Liver (tissue), 2 donors: ENCODE data around the gene CATSPERE.

ENCODE experiments used
- MAX ChIP-seq: IDR thresholded peaks from 2 replicates; pipeline ENCODE4 v1.6.1; 2016; ENCODE audit warnings: antibody characterized with exemption
- REST ChIP-seq: IDR thresholded peaks from 2 replicates; pipeline ENCODE4 v1.6.1; 2016; ENCODE audit warnings: antibody characterized with exemption, mild to moderate bottlenecking
- ZBTB33 ChIP-seq: IDR thresholded peaks from 2 replicates; pipeline ENCODE4 v1.6.1; 2016; ENCODE audit warnings: antibody characterized with exemption
- TF ChIP-seq, protein P1 (sequence below): fragments of 150-350 bp; IDR thresholded peaks from 2 replicates; pipeline ENCODE4 v1.5.1; 2017; ENCODE audit warnings: improper control_type of control experiment, low read depth, low read length; ENCODE audit not compliant: missing input control
- donor health status: healthy.

DNA sequence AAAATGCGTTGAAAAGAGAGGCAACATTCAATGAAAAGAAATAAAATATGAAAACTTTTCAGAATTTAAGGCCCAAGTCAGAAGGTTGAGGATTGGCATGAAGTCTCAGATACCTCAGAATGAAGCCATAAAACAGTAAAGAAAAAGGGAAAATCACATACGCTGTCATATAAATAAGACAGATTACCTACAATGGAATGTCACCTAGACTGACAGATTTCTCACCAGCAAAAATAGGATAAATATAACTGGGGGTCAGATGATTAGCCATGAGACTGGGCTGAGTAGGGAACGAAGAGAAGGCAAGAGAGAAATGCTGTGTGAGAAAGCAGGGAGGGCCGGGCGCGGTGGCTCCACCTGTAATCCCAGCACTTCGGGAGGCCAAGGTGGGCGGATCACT lies 140.3 kb downstream of the CATSPERE start:
- TF ChIP-seq MAX (no peak), ZBTB33 (no peak), REST (no peak)
- TF ChIP-seq, protein P1, sequence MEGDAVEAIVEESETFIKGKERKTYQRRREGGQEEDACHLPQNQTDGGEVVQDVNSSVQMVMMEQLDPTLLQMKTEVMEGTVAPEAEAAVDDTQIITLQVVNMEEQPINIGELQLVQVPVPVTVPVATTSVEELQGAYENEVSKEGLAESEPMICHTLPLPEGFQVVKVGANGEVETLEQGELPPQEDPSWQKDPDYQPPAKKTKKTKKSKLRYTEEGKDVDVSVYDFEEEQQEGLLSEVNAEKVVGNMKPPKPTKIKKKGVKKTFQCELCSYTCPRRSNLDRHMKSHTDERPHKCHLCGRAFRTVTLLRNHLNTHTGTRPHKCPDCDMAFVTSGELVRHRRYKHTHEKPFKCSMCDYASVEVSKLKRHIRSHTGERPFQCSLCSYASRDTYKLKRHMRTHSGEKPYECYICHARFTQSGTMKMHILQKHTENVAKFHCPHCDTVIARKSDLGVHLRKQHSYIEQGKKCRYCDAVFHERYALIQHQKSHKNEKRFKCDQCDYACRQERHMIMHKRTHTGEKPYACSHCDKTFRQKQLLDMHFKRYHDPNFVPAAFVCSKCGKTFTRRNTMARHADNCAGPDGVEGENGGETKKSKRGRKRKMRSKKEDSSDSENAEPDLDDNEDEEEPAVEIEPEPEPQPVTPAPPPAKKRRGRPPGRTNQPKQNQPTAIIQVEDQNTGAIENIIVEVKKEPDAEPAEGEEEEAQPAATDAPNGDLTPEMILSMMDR, result no peak
